PC-9 (cell line): ENCODE measurements around the gene GPX3.

Experiments used
- CTCF ChIP-seq: fragments of 200-600 bp; sonication (generic); conservative IDR thresholded peaks from 2 replicates; pipeline ENCODE4 v1.6.1; 2017; ENCODE audit warnings: mixed run types, antibody characterized with exemption, mild to moderate bottlenecking, moderate library complexity
- EZH2 ChIP-seq: fragments of 200-600 bp; sonication (generic); IDR thresholded peaks from 2 replicates; pipeline ENCODE4 v1.8.0; 2017; ENCODE audit warnings: antibody characterized with exemption, low read depth

- TF ChIP-seq CTCF (no peak), EZH2 (no peak)
These were observed 2.2 kb downstream of the GPX3 start for GRCh38 chr5:151022511-151023018.
